Stimulated activated CD4-positive, alpha-beta T cell treated with anti-CD3 and anti-CD28 coated beads, TNF-alpha, amount 100 ng/mL, for 1 hour (primary cell): ENCODE data around the gene PACRG.

Source experiments
- DNase-seq, 3 donors: peaks; one replicate each; pipeline ENCODE4 v3.0.0-alpha.2; 2020; ENCODE audit warnings: low read depth in 3 of 3, low spot score in 1 of 3

Gene PACRG

GRCh38 chr6:162709431-162709830 lies 18.3 kb upstream of the PACRG start:
- no peak for DNase-seq

- no peak for DNase-seq
These were observed 17.4 kb upstream of the PACRG start for GRCh38 chr6:162710419-162710818.

GRCh38 chr6:162710936-162711335 lies 16.8 kb upstream of the PACRG start:
- no peak for DNase-seq

GRCh38 chr6:162711376-162711775 lies 16.4 kb upstream of the PACRG start:
- DNase-seq: no peak

- no peak for DNase-seq
These were observed 15.1 kb upstream of the PACRG start for GRCh38 chr6:162712694-162713093.

GRCh38 chr6:162713974-162714780 lies 13.6 kb upstream of the PACRG start:
- DNase-seq: no peak

- DNase-seq: no peak
These were observed 12.2 kb upstream of the PACRG start for GRCh38 chr6:162715601-162716000.

- DNase-seq: no peak
These were observed 8.2 kb upstream of the PACRG start for GRCh38 chr6:162719528-162719927.

- no peak for DNase-seq
These were observed 6.4 kb upstream of the PACRG start for GRCh38 chr6:162721404-162721687.

GRCh38 chr6:162722226-162722625 lies 5.5 kb upstream of the PACRG start:
- DNase-seq: no peak

- no peak for DNase-seq
These were observed 5.1 kb upstream of the PACRG start for GRCh38 chr6:162722633-162723032.

GRCh38 chr6:162726947-162727321 lies 840 bp upstream of the PACRG start:
- DNase-seq: no peak

- no peak for DNase-seq
These were observed 423 bp downstream of the PACRG start for GRCh38 chr6:162728197-162728596.

GRCh38 chr6:162728706-162729105 lies 932 bp downstream of the PACRG start:
- DNase-seq: no peak

- no peak for DNase-seq
These were observed 2.7 kb downstream of the PACRG start for GRCh38 chr6:162730502-162730901.

GRCh38 chr6:162733489-162733888 lies 5.7 kb downstream of the PACRG start:
- no peak for DNase-seq

GRCh38 chr6:162736961-162737360 lies 9.2 kb downstream of the PACRG start:
- no peak for DNase-seq

GRCh38 chr6:162750776-162751175 lies 23.0 kb downstream of the PACRG start:
- DNase-seq: no peak

GRCh38 chr6:162751211-162751859 lies 23.6 kb downstream of the PACRG start:
- DNase-seq: no peak

- no peak for DNase-seq
These were observed 26.0 kb downstream of the PACRG start for GRCh38 chr6:162753775-162754174.

GRCh38 chr6:162770136-162770535 lies 42.4 kb downstream of the PACRG start:
- no peak for DNase-seq

- no peak for DNase-seq
These were observed 43.2 kb downstream of the PACRG start for GRCh38 chr6:162770955-162771354.

- no peak for DNase-seq
These were observed 44.7 kb downstream of the PACRG start for GRCh38 chr6:162772466-162772865.
